GM19099 (cell line): Measurements from ENCODE around the gene TBCD.

Experiments
- POLR2A ChIP-seq: IDR thresholded peaks from 3 replicates; pipeline ENCODE4 v1.6.1; 2011; ENCODE audit warnings: low read depth; ENCODE audit not compliant: insufficient read length; ENCODE audit errors: extremely low read depth

Gene TBCD

GRCh38 chr17:82840431-82840831, 88.6 kb downstream of the TBCD start:
- no peak for TF ChIP-seq POLR2A

GRCh38 chr17:82841921-82842596, 90.2 kb downstream of the TBCD start:
- TF ChIP-seq POLR2A: no peak

GRCh38 chr17:82843904-82844680, 92.2 kb downstream of the TBCD start:
- TF ChIP-seq POLR2A: no peak

DNA sequence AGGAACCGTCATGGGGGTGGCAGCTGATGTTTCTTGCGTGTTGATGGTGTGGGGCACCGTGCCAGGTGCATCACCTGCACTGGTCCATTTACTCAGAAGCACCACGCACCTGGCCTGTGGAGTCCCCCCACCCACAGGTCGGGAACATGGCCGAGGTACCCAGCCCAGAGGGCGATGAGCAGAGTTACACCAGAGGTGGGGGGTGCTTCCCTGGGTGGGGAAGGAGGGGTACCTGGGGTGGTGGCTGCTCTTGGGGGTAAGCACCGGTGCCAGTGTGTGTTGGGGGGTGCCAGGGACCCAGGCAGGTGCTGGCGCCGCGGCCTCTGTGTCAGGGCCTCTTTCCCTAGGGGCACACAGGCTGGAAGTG, 92.9 kb downstream of the TBCD start:
- no peak for TF ChIP-seq POLR2A

- no peak for TF ChIP-seq POLR2A
These were observed 93.4 kb downstream of the TBCD start for GRCh38 chr17:82845163-82845807.

DNA sequence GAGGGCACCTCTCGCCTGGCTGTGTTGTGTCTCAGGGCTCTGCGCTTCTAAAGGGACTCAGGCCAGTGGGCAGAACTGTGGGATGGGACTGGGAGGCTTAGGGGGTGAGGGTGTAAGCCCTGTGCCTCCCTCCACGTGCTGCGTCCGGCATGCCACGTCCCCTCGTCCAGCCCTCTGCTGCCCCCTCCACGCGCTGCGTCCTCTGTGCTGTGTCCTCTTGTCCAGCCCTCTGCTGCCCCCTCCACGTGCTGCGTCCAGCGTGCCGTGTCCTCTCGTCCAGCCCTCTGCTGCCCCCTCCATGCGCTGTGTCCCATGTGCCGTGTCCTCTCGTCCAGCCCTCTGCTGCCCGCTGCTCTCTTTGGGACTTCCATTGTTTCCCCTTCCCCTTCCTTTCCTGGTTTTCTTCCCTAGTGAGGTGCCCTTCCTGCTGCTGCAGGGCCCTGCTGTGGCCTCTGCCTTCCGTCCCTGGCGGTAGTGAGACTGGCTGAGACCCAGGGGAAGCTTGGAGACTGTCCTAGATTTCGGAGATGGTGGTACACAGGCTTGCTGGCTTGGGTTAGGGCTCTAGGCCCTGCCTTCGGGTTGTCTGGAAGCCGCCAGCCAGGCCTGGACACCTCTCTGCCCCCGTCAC, 94.3 kb downstream of the TBCD start:
- no peak for TF ChIP-seq POLR2A

DNA sequence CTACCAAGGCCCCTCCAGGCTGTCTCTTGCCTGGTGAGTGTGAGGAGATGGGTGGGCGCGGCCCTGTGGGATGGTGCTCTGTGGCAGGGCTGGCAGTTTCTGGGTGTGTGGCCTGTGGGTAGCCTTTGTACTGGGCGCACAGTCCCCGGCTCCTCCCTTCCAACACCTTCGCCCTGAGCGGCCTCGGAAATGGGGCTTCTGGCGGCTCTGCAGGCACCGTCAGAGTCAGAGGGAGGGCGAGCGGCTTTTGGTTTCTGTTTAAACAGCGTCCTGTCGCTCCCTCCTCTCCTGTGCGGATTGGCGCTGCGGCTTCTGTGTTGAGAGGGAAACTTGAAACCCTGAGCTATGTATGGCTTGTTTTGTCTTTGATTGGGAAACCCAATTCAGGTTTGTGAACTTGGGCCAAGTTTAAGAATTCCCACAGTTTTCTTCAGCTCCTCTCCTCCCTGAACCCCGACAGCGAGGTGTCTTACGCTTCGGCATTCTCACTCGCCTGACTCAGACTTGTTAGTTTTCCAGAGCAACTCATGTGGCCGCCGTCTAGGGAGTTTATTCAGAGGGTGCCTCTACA, 96.2 kb downstream of the TBCD start:
- TF ChIP-seq POLR2A: no peak

- no peak for TF ChIP-seq POLR2A
These were observed 97.4 kb downstream of the TBCD start for GRCh38 chr17:82849076-82849945.

DNA sequence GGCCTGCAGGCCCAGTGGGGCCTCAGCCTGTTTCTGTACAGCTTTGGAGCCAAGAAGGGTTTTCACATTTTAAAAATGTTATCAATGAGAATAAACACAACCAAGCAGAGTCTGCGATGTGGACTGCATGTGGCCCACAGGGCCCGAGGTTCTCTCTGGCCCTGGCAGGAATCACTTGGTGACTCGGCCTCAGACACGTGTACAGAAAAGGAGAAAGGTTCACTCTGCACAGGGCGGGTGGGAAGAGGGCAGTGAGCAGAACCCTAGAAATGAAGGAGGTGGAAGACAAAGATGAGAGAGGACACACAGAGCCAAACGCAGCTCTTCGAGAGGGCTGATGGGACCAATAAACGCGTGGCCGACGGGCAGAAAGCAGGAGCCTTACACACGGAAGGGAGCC, 99.5 kb downstream of the TBCD start:
- TF ChIP-seq POLR2A: no peak

- no peak for TF ChIP-seq POLR2A
These were observed 102.4 kb downstream of the TBCD start for GRCh38 chr17:82854226-82854625.

GRCh38 chr17:82856361-82856760, 104.5 kb downstream of the TBCD start:
- no peak for TF ChIP-seq POLR2A

- TF ChIP-seq POLR2A: no peak
These were observed 106.7 kb downstream of the TBCD start for GRCh38 chr17:82858376-82859126.
